ENCODE data around the gene PTGDS.
"Not testable (repeated sequence)": the region's sequence is repeated elsewhere in the genome, so short reads cannot be mapped to it uniquely, and the experiment has no call there.

Gene PTGDS

GRCh38 chr9:137000177-137000930 lies 23.1 kb downstream of the PTGDS start:
- Histone ChIP-seq H3K27me3 (ENCODE audit: insufficient read depth, low read length) (no peaks in the 10 kb centered on the region), H2BK120ac (ENCODE audit: insufficient read depth, low read length, poor library complexity) (peak overlapping the region; percentile 67), H3K14ac (ENCODE audit: low read length) (no peak overlapping the region), H3K4me1 (ENCODE audit: control insufficient read depth in 1 of 2, insufficient read depth in 2 of 2, low read length in 2 of 2) (peaks cover 29 to 37% of the 10 kb centered on the region in 2 experiments), H2BK5ac (ENCODE audit: low read depth, low read length, poor library complexity) (peak overlapping the region; percentile 69), H3K9ac (ENCODE audit: low read length) (no peak overlapping the region), H3K4me2 (ENCODE audit: low read length) (peak overlapping the region; percentile 13), H3K36me3 (ENCODE audit: control insufficient read depth in 1 of 2, insufficient read depth in 2 of 2, low read length in 2 of 2) (peaks cover 0 to 2% of the 10 kb centered on the region in 2 experiments), H3K27ac (ENCODE audit: low read depth, low read length) (peak overlapping the region; percentile 64), H3K4me3 (ENCODE audit: low read depth, low read length) (no peak overlapping the region), H4K8ac (ENCODE audit: low read depth, low read length) (no peak overlapping the region), H2AK5ac (ENCODE audit: low read length) (no peak overlapping the region), H4K91ac (ENCODE audit: low read depth, low read length) (peak overlapping the region; percentile 64), H3K18ac (ENCODE audit: low read length) (no peak overlapping the region), H3K79me2 (ENCODE audit: control insufficient read depth, insufficient read depth, low read length, poor library complexity) (peaks cover 7% of the 10 kb centered on the region), H4K12ac (ENCODE audit: low read depth, low read length) (no peak overlapping the region), H2BK12ac (ENCODE audit: low read length) (no peak overlapping the region), H2AFZ (ENCODE audit: insufficient read depth, low read length, poor library complexity) (no peak overlapping the region), H3K9me3 (ENCODE audit: insufficient read depth, low read depth, low read length) (no peaks in the 10 kb centered on the region), H3K4ac (ENCODE audit: low read depth, low read length) (no peak overlapping the region), H3K79me1 (ENCODE audit: low read length) (peaks cover 32% of the 10 kb centered on the region), H3K23ac (ENCODE audit: low read length) (no peak overlapping the region)
- whole genome bisulfite sequencing (ENCODE audit: extremely low coverage, insufficient coverage, insufficient read length): no CpG with 5 or more reads among the region's 10 CpGs
- DNase-seq: peak; percentile 54 to 90

- H3K36me3 ChIP-seq (ENCODE audit: control insufficient read depth in 1 of 2, insufficient read depth in 2 of 2, low read length in 2 of 2): no peaks in the 10 kb centered on the region
- H3K79me2 ChIP-seq (ENCODE audit: control insufficient read depth, insufficient read depth, low read length, poor library complexity): peaks cover 4% of the 10 kb centered on the region
- peaks cover 4% of the 10 kb centered on the region for H3K9me3 ChIP-seq (ENCODE audit: insufficient read depth, low read depth, low read length)
- no peak overlapping the region for H3K9ac ChIP-seq (ENCODE audit: low read length)
- no peak overlapping the region for H2AFZ ChIP-seq (ENCODE audit: insufficient read depth, low read length, poor library complexity)
- peak overlapping the region; percentile 6 for H2BK120ac ChIP-seq (ENCODE audit: insufficient read depth, low read length, poor library complexity)
- H2BK5ac ChIP-seq (ENCODE audit: low read depth, low read length, poor library complexity): no peak overlapping the region
- peak overlapping the region; percentile 1 for H3K4me3 ChIP-seq (ENCODE audit: low read depth, low read length)
- no CpG with 5 or more reads among the region's 20 CpGs for WGBS (ENCODE audit: extremely low coverage, insufficient coverage, insufficient read length)
- no peak overlapping the region for H3K4me2 ChIP-seq (ENCODE audit: low read length)
- H4K91ac ChIP-seq (ENCODE audit: low read depth, low read length): no peak overlapping the region
- no peak overlapping the region for H4K12ac ChIP-seq (ENCODE audit: low read depth, low read length)
- no peak overlapping the region for H4K8ac ChIP-seq (ENCODE audit: low read depth, low read length)
- no peak overlapping the region for H3K27ac ChIP-seq (ENCODE audit: low read depth, low read length)
- no peak overlapping the region for H3K23ac ChIP-seq (ENCODE audit: low read length)
- no peaks in the 10 kb centered on the region for H3K27me3 ChIP-seq (ENCODE audit: insufficient read depth, low read length)
- H3K4ac ChIP-seq (ENCODE audit: low read depth, low read length): no peak overlapping the region
- H3K4me1 ChIP-seq (ENCODE audit: control insufficient read depth in 1 of 2, insufficient read depth in 2 of 2, low read length in 2 of 2): peaks cover 13 to 21% of the 10 kb centered on the region in 2 experiments
- no peak overlapping the region for H3K14ac ChIP-seq (ENCODE audit: low read length)
- H2BK12ac ChIP-seq (ENCODE audit: low read length): no peak overlapping the region
- no peak for DNase-seq
- H3K18ac ChIP-seq (ENCODE audit: low read length): no peak overlapping the region
- peaks cover 20% of the 10 kb centered on the region for H3K79me1 ChIP-seq (ENCODE audit: low read length)
- H2AK5ac ChIP-seq (ENCODE audit: low read length): no peak overlapping the region
Observed at GRCh38 chr9:137001857-137002645, 24.7 kb downstream of the PTGDS start.

GRCh38 chr9:137002646-137003041 lies 25.3 kb downstream of the PTGDS start:
- H3K4me2 ChIP-seq (ENCODE audit: low read length): no peak overlapping the region
- no peak overlapping the region for H4K12ac ChIP-seq (ENCODE audit: low read depth, low read length)
- no peak overlapping the region for H3K23ac ChIP-seq (ENCODE audit: low read length)
- WGBS (ENCODE audit: extremely low coverage, insufficient coverage, insufficient read length): no CpG with 5 or more reads among the region's 10 CpGs
- no peak overlapping the region for H3K18ac ChIP-seq (ENCODE audit: low read length)
- H2BK5ac ChIP-seq (ENCODE audit: low read depth, low read length, poor library complexity): no peak overlapping the region
- H2AFZ ChIP-seq (ENCODE audit: insufficient read depth, low read length, poor library complexity): no peak overlapping the region
- H3K9me3 ChIP-seq (ENCODE audit: insufficient read depth, low read depth, low read length): peaks cover 4% of the 10 kb centered on the region
- H3K4me1 ChIP-seq (ENCODE audit: control insufficient read depth in 1 of 2, insufficient read depth in 2 of 2, low read length in 2 of 2): peaks cover 7 to 15% of the 10 kb centered on the region in 2 experiments
- peaks cover 15% of the 10 kb centered on the region for H3K79me1 ChIP-seq (ENCODE audit: low read length)
- no peak overlapping the region for H3K14ac ChIP-seq (ENCODE audit: low read length)
- no peak overlapping the region for H3K27ac ChIP-seq (ENCODE audit: low read depth, low read length)
- peak overlapping the region; percentile 47 for H3K4me3 ChIP-seq (ENCODE audit: low read depth, low read length)
- H3K27me3 ChIP-seq (ENCODE audit: insufficient read depth, low read length): no peaks in the 10 kb centered on the region
- H3K36me3 ChIP-seq (ENCODE audit: control insufficient read depth in 1 of 2, insufficient read depth in 2 of 2, low read length in 2 of 2): no peaks in the 10 kb centered on the region
- H2AK5ac ChIP-seq (ENCODE audit: low read length): no peak overlapping the region
- no peak overlapping the region for H2BK120ac ChIP-seq (ENCODE audit: insufficient read depth, low read length, poor library complexity)
- H4K91ac ChIP-seq (ENCODE audit: low read depth, low read length): no peak overlapping the region
- no peak overlapping the region for H3K4ac ChIP-seq (ENCODE audit: low read depth, low read length)
- H3K79me2 ChIP-seq (ENCODE audit: control insufficient read depth, insufficient read depth, low read length, poor library complexity): no peaks in the 10 kb centered on the region
- no peak overlapping the region for H4K8ac ChIP-seq (ENCODE audit: low read depth, low read length)
- H3K9ac ChIP-seq (ENCODE audit: low read length): no peak overlapping the region
- no peak overlapping the region for H2BK12ac ChIP-seq (ENCODE audit: low read length)
- peak in 1 of 2 donors; percentile 22 for DNase-seq

GRCh38 chr9:137004285-137004684 lies 27.0 kb downstream of the PTGDS start:
- H3K79me1 ChIP-seq (ENCODE audit: low read length); H3K18ac ChIP-seq (ENCODE audit: low read length); H3K27me3 ChIP-seq (ENCODE audit: insufficient read depth, low read length); H3K27ac ChIP-seq (ENCODE audit: low read depth, low read length); H3K23ac ChIP-seq (ENCODE audit: low read length); H3K79me2 ChIP-seq (ENCODE audit: control insufficient read depth, insufficient read depth, low read length, poor library complexity); H3K9ac ChIP-seq (ENCODE audit: low read length); H2BK5ac ChIP-seq (ENCODE audit: low read depth, low read length, poor library complexity); H2BK120ac ChIP-seq (ENCODE audit: insufficient read depth, low read length, poor library complexity); H3K4ac ChIP-seq (ENCODE audit: low read depth, low read length); H3K9me3 ChIP-seq (ENCODE audit: insufficient read depth, low read depth, low read length); H3K14ac ChIP-seq (ENCODE audit: low read length); H3K4me3 ChIP-seq (ENCODE audit: low read depth, low read length); H3K4me1 ChIP-seq (ENCODE audit: control insufficient read depth in 1 of 2, insufficient read depth in 2 of 2, low read length in 2 of 2); H2AFZ ChIP-seq (ENCODE audit: insufficient read depth, low read length, poor library complexity); H3K36me3 ChIP-seq (ENCODE audit: control insufficient read depth in 1 of 2, insufficient read depth in 2 of 2, low read length in 2 of 2); DNase-seq; H3K4me2 ChIP-seq (ENCODE audit: low read length); H4K12ac ChIP-seq (ENCODE audit: low read depth, low read length); H4K8ac ChIP-seq (ENCODE audit: low read depth, low read length); H2AK5ac ChIP-seq (ENCODE audit: low read length); H2BK12ac ChIP-seq (ENCODE audit: low read length); H4K91ac ChIP-seq (ENCODE audit: low read depth, low read length): not testable (repeated sequence)
- WGBS (ENCODE audit: extremely low coverage, insufficient coverage, insufficient read length): no CpG with 5 or more reads among the region's 17 CpGs
